Measurements from ENCODE around the gene CASP6. TPM values are rescaled to one million over a fixed set of nuclear protein-coding genes. Genes with fewer than 3 reads are reported as not detected.

The CASP6 gene
- total RNA-seq = 10 to 100 TPM; 10.8 to 24.2 (median 19.9) TPM

DNA sequence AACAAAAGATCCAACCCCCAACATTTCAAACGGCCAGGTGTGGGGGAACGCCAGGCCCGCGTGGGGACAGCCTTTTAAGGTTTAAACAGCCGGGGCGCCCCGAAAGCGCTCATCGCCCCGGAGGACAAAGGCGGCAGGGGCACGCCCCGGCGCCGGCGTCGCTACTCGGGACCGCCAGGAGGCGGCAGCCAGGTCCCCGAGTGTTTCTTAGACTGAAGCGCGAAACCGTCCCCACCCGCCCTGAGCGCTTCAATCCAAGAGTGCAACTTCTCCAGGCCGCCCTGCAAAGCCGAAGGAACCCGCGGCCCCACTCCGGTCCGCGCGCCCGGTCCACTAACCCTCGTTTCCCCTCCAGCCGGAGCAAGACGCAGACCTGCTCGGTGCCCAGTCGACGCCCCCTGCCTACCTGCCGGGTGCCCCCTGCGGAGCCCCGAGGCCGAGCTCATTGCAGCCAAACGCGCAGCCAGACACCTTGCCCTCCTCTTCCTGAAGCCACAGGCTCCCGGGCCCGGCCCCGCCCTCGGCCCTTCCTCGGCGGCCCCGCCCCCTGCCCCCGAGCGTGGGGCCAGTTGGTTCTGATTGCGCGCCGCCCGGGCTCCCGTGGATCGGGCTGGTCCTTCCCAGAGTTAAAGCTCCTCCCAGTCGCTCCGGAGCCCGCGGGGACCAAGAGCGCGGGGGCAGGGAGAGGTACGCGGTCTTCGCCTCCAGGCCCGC is at the start of gene CASP6:
Gene CASP6 (minus strand): TSS at position 496 of the 714 bp plus-strand sequence. CDS start 50 bp downstream, at position 446.
- peak within 1 kb of the TSS; percentile 57 for H3K4me3 ChIP-seq (ENCODE audit: low read depth, poor library complexity, severe bottlenecking)
- TF ChIP-seq POLR2A (IDR thresholded peaks at IDR 0.05) = no peak
- TF ChIP-seq, protein P1, sequence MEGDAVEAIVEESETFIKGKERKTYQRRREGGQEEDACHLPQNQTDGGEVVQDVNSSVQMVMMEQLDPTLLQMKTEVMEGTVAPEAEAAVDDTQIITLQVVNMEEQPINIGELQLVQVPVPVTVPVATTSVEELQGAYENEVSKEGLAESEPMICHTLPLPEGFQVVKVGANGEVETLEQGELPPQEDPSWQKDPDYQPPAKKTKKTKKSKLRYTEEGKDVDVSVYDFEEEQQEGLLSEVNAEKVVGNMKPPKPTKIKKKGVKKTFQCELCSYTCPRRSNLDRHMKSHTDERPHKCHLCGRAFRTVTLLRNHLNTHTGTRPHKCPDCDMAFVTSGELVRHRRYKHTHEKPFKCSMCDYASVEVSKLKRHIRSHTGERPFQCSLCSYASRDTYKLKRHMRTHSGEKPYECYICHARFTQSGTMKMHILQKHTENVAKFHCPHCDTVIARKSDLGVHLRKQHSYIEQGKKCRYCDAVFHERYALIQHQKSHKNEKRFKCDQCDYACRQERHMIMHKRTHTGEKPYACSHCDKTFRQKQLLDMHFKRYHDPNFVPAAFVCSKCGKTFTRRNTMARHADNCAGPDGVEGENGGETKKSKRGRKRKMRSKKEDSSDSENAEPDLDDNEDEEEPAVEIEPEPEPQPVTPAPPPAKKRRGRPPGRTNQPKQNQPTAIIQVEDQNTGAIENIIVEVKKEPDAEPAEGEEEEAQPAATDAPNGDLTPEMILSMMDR (IDR thresholded peaks at IDR 0.05) = no peak
- WGBS, 2 donors = 0% methylated on average over 50 to 57 of the region's 72 CpGs
- intact Hi-C loops (cut with DNase I; ENCODE audit: low total_unique reads) = no loop called here
- DNase-seq (ENCODE audit: low spot score in 2 of 2) = peak; percentile 73 to 97

DNA sequence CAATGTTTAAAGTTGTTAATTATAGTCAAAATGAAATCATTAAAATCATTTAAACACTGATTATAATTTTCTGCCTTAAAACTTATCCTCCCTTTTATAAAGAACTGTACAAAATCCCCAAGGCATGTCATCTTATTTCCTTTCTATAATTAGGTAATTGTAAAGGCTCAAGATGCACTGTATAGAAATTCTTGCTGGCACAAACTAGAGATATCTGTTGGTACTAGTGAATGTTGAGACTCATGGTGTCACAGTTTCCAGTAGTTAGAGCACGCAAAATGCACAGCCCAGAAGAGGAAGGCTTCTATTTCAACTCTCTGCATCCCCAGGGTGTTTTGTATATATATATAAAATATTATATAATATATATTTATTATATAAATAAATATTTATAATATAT is 49.3 kb upstream of the CASP6 start:
- no peak for DNase-seq (ENCODE audit: low spot score in 2 of 2)
- WGBS, 2 donors = 0% methylated on average over 1 of the region's 1 CpG
- TF ChIP-seq POLR2A (IDR thresholded peaks at IDR 0.05) = no peak
- TF ChIP-seq, protein P1 (IDR thresholded peaks at IDR 0.05) = no peak
- no peak overlapping the region for H3K4me3 ChIP-seq (ENCODE audit: low read depth, poor library complexity, severe bottlenecking)
- intact Hi-C loops (cut with DNase I; ENCODE audit: low total_unique reads) = no loop called here

DNA sequence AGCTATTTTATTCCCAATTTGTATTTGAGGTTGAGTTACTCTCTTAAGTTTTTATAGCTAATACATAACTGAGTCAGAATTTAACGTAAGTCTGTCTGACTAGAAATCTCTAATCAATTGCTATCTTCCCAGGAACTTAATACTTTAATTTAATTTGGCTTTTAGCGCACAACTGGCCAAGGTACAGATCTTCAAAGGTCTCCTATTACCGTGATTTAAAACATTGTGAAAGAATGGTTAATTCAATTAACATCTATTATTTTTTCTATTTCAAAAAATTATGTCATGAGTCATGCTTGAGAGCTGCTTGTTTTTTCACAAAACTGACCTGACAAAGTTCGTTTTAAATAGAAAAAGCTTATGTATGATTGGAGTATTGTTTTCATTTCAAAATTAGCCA is 48.6 kb upstream of the CASP6 start:
- TF ChIP-seq, protein P1 (IDR thresholded peaks at IDR 0.05) = no peak
- no peak for TF ChIP-seq POLR2A (IDR thresholded peaks at IDR 0.05)
- no peak for DNase-seq (ENCODE audit: low spot score in 2 of 2)
- no peak overlapping the region for H3K4me3 ChIP-seq (ENCODE audit: low read depth, poor library complexity, severe bottlenecking)
- intact Hi-C loops (cut with DNase I; ENCODE audit: low total_unique reads) = no loop called here
- WGBS, 2 donors = 80% methylated on average over 4 of the region's 4 CpGs

DNA sequence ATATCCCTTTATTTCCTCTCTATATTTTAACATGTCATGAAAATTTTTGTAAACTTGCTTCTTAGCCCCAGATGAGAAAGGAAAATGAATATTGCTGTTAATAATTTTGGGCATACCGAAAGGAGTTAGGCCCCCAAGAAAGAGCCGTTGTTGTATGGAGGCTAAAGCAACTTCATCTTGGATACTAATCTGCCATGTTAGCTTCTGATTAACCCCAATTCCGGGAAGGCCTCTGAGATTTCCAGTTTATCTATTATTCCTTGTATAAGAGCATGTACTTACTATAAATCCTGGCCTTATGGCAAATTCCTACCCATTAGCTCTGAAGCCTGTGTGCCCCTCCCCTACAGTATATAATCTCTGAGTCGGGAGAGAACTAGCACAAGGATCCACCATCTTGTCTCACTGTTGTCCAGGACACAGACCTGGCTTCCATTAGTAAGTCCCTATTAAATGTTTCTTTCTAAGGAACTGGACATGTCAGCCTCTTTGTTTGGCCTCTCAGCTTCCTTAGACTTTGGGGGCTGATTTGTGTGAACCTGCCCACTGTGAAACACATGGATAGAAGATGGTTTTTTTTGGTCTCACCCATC is 47.5 kb upstream of the CASP6 start:
- TF ChIP-seq, protein P1 (IDR thresholded peaks at IDR 0.05) = no peak
- no peak for TF ChIP-seq POLR2A (IDR thresholded peaks at IDR 0.05)
- no peak for DNase-seq (ENCODE audit: low spot score in 2 of 2)
- H3K4me3 ChIP-seq (ENCODE audit: low read depth, poor library complexity, severe bottlenecking) = no peak overlapping the region
- 92 to 95% methylated on average over 4 of the region's 4 CpGs for WGBS, 2 donors
- intact Hi-C loops (cut with DNase I; ENCODE audit: low total_unique reads) = no loop called here

DNA sequence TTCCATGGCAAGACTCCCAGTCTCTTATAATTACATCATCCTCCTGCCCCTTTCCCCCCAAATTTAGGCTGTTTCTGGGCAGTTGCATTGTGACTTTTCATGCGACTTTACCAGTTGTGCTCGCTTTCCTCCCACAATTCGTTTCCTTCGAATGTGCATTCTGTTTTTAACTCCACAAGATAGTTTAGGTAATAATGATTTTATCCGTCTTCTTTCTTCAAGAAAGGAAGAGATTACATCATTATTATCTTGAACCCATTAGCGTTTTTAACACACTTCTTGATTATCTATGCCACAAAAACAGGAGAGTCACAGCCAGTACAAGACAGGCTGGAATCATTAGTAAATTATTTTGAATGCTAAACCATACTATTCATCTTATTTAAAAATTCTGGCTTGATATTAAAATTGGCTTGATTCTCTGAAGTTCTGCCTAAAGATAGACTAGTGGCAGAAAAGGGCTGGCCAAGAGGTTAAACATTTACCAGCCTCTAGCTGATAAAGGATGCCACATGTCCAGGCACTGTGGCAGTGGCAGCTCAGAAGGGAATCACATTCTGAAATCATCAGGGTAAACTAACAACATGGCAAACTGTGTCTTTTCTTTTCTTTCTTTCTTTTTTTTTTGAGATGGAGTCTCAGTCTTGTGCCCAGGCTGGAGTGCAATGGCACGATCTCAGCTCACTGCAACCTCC is 46.3 kb upstream of the CASP6 start:
- no peak overlapping the region for H3K4me3 ChIP-seq (ENCODE audit: low read depth, poor library complexity, severe bottlenecking)
- no peak for DNase-seq (ENCODE audit: low spot score in 2 of 2)
- no peak for TF ChIP-seq POLR2A (IDR thresholded peaks at IDR 0.05)
- TF ChIP-seq, protein P1 (IDR thresholded peaks at IDR 0.05) = no peak
- intact Hi-C loops (cut with DNase I; ENCODE audit: low total_unique reads) = no loop called here
- 75 to 76% methylated on average over 7 of the region's 7 CpGs for WGBS, 2 donors
